MG63 (cell line): ENCODE measurements around the gene FRAT1. TPM values are rescaled to one million over a fixed set of nuclear protein-coding genes. Genes with fewer than 3 reads are reported as not detected.

Experiments
- total RNA-seq: library from RNA; depleted of rRNA; stranded (reverse); fragments of >200 nt; shearing (Covaris generic); gene quantifications from 2 replicates; pipeline ENCODE4 v1.2.3, GENCODE V29; 2014; ENCODE audit warnings: low replicate concordance; rRNA removed

The FRAT1 gene
- total RNA-seq, 1 experiment from 2014 or later = 5.9 TPM

Other genes starting within 250 kb of the FRAT1 start
- gene SLIT1, start 133.3 kb upstream of the FRAT1 start, total RNA-seq = not detected in 2 replicates
- 1.7 and 3.2 TPM in 2 replicates for gene ARHGAP19, start 26.6 kb upstream of the FRAT1 start, total RNA-seq
- gene FRAT2, start 15.5 kb downstream of the FRAT1 start, total RNA-seq = 4.7 and 15.4 TPM in 2 replicates
- gene RRP12, start 82.1 kb downstream of the FRAT1 start, total RNA-seq = 19.0 and 34.7 TPM in 2 replicates
- 577 and 749 TPM in 2 replicates for gene PGAM1, start 106.9 kb downstream of the FRAT1 start, total RNA-seq
- gene EXOSC1, start 126.7 kb downstream of the FRAT1 start, total RNA-seq = 42.8 and 45.6 TPM in 2 replicates
- gene ZDHHC16, start 126.9 kb downstream of the FRAT1 start, total RNA-seq = 40.4 and 41.5 TPM in 2 replicates
- 44.3 and 57.6 TPM in 2 replicates for gene MMS19, start 179.2 kb downstream of the FRAT1 start, total RNA-seq
- gene UBTD1, start 179.7 kb downstream of the FRAT1 start, total RNA-seq = 19.3 and 29.7 TPM in 2 replicates